GM18861 (cell line): ENCODE results near the gene SPATS2L.

ENCODE experiments used
- ATAC-seq: cut with Tn5 transposase; IDR thresholded peaks from one replicate; pipeline ENCODE4 v1.9.1; 2021; ENCODE audit not compliant: unreplicated experiment

Gene SPATS2L

DNA sequence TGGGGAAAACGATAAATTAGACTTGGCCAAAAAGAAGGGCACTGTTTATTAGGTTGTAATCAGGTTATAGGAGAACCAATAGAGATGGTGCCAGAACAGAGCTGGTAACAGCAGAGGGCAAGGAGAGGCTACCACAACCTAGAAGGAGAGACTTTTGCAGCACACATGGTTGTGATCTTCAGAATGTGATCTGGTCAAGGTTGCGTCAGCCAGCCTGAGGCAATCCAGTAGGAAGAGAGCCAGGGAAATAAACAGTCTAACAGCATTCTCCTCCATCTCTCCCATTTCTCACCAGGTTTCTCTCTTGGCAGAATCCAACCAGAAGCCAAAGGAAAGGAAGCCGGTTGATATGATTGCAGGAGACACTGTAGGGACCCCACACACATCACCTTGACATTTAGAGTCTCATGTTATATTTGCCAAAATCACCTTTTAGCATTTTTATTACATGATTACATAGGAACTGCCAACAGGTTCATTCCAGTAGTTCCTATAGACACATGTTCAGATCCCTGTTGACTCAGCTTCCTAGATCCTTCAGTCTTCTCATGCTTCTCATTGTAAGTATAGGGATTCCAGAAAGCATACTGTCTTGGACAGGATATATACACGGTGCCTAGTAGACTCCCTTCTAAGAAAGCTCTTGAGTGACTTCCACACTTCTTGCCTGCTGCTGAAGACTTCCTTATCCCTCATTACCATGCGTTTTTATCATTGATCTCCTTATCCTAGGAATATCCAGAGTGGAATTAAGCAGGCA lies 17.6 kb upstream of the SPATS2L start:
- no peak for ATAC-seq

- no peak for ATAC-seq
Measured at GRCh38 chr2:200296118-200296517, 10.4 kb upstream of the SPATS2L start.

DNA sequence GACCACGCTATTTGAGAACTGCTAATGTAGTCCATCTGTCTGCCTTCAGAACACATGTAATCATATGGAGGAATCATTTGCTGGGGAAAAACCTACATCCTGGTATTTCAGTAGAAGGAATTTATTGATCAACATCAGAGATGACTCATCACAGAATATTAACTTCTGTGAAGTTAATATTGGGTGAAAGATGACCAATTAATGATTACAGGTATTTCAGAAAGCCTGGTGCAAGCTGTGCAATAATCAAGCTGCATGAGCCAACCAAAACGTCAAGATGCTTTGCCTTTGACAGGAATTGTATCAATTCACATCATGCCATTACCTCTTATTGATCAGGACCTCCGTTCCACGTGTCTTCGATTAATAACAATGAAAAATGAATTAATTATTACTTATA lies 9.4 kb upstream of the SPATS2L start:
- ATAC-seq, result no peak

DNA sequence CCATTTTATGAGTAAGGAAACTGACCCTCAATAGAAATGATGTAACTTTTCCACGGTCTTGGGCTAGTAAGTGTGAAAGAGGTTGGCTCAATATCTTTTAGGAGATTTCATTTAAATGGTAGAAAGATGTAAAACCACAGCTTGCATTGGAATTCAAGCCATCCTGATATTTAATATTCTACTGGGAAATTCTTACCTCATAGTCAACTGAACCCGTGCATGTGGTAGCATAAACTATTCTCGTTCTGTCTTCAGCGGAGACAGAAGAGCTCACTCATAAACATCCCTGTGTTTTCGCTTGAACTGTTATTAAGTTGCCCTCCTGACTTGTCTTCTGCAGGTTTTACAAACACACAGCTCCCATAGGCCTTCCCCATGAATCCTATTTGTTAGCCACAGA lies 8.5 kb upstream of the SPATS2L start:
- ATAC-seq, result no peak

- ATAC-seq, result no peak
Measured at GRCh38 chr2:200298816-200299215, 7.7 kb upstream of the SPATS2L start.

- ATAC-seq, result no peak
Measured at GRCh38 chr2:200300065-200300464, 6.4 kb upstream of the SPATS2L start.

- no peak for ATAC-seq
Measured at GRCh38 chr2:200300638-200301314, 5.7 kb upstream of the SPATS2L start.

- no peak for ATAC-seq
Measured at GRCh38 chr2:200301953-200302858, 4.3 kb upstream of the SPATS2L start.

DNA sequence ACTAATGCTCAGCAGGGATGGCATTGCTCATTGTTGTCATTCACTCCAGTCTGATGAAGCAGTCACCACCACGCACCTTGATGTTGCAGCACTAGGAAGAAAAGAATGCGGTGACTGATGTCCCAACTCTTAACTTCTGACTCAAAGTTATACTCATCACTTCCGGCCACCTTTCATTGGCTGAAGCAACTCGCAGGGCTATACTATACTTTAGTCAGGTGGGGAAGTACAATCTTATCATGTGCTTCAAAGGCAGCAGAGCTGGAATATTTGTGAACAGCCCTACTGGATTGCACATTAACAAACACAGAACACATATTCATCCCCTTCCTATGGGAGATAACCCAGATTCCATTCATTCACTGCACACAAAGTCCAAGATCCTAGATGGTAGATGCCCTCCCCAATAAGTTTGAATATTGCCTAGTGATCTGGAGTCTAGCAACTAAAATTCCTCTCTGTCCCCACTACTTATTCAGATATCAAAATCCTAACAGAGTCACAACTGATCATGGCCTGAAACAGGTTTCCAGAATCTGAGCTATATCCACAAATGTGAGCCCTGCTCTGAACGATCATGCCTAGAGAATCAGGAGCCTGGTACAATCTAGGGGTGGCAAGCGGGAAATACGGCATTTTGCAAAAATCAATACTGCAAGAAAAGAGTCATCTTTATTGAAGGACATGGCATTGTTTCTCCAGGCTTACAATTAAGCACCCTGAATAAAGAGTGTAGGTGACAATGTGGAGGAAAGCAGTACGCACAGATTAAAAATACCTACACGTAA lies 3.4 kb upstream of the SPATS2L start:
- ATAC-seq, result no peak

- no peak for ATAC-seq
Measured at GRCh38 chr2:200305797-200306195, 697 bp upstream of the SPATS2L start.

- peak; percentile 37 for ATAC-seq
Measured at GRCh38 chr2:200306931-200307723, 634 bp downstream of the SPATS2L start.

DNA sequence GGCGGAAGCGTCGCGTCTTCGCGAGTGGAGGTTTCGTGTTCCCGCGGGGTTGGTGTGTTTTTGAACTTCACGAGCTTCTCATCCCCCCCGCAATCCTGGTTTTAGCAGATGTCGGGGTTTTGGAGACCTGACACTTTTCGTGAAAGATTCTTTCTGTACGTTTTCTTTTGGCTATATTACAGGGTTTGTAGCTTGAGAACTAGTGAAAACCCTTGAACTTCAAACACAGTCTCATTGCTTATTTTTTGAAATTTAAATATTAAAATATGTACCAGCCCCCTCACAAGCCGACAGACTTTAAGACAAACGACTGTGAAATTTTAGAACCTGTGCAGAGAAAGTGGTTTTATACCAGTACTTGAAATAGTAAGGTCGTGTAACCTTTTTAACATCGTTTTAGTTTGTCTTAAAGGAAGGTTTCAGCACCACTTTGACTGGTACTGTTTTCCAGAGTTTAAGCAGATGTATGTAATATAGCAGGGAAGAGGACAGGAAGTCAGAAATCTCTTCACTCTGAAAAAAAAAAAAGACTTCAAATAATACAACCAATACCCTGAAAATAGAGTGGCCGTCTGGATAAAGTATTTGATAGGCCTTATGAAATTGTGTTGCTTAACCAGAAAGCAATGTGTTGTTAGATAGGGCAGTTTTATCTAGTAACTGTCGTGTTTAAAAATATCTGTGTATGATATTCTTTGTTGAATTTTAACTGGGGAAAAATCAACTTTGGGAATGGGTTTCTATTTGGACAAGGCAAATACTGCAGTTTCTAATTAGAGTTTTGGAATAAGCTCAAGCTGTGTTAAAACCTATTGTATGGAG lies 1.4 kb downstream of the SPATS2L start:
- no peak for ATAC-seq

GRCh38 chr2:200308546-200309295 lies 2.2 kb downstream of the SPATS2L start:
- no peak for ATAC-seq

DNA sequence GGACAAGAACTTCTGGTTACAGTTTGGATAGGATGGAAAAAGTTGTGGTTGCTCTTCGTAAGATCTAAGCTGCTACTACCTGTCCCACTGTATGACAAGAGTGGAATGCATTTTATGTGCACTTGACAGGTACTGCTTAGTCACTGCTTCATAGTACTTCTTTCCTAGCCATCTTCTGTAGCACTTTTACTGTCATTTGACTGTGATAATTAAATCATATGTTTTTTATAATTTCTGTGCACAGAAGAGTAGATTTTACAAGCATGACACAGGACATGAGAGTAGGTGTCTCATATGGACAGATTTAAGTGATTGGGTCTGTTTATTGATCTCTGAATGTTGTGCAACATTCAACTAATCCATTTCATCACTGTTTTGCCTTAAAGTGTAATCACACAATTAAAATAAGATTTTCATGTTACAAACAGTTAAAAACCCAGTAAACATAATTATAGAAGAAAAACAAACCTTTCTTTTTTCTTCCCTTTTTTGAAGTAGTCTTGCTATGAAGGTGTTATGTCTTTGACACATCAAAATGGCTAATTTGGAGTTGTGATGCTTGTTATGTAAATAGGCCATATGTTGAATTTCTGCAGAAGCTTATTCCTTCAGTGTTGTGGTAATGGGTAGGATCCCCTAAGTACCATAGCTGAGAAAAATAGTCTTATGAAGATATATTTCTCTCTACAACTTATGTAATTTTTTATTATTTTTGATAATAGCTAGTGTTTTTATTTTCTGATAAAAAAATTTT lies 3.0 kb downstream of the SPATS2L start:
- ATAC-seq, result no peak

GRCh38 chr2:200310545-200310971 lies 4.1 kb downstream of the SPATS2L start:
- no peak for ATAC-seq

DNA sequence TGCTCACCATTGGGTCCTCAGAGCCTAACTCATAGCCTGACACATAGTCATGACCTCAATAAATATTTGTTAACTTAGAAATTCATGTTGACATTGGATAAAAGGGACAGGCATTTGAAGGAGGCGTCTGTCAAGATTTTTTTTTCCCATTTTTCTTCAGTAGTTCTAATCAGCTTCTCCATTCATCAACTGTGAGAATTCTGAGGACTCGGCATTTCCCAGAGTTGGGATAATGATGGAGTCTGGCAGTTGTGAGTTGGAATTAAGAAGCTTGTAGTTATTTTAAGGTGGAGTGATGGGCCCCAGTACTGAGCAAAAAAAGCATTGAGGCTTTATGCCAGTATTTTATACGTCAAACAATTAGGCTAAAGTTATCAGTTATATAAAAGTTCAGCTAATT lies 4.6 kb downstream of the SPATS2L start:
- no peak for ATAC-seq

- ATAC-seq, result no peak
Measured at GRCh38 chr2:200314976-200315567, 8.6 kb downstream of the SPATS2L start.
